Central memory CD8-positive, alpha-beta T cell (primary cell): ENCODE measurements around the gene ATP5IF1.

ENCODE experiments used
- ATAC-seq: fragments of 150-1000 bp; cut with Tn5 transposase; replicated peaks from 2 replicates; pipeline ENCODE4 v1.10.0; 2022; ENCODE audit warnings: mild to moderate bottlenecking, moderate FRiP score, moderate number of reproducible peaks; ENCODE audit not compliant: poor library complexity, severe bottlenecking; ENCODE audit errors: extremely low read depth
- DNase-seq, 2 donors: peaks; one replicate each; pipeline ENCODE4 v3.0.0; 2021; ENCODE audit warnings: low spot score in 2 of 2
- H3K27ac Mint-ChIP-seq: one replicate; pipeline ENCODE4 v1.8.0; 2022; ENCODE audit warnings: low read depth, mild to moderate bottlenecking, moderate library complexity, mixed read lengths
- H3K27me3 Mint-ChIP-seq: one replicate; pipeline ENCODE4 v1.8.0; 2022; ENCODE audit warnings: mixed read lengths
- H3K36me3 Mint-ChIP-seq: one replicate; pipeline ENCODE4 v1.8.0; 2022; ENCODE audit warnings: mild to moderate bottlenecking, moderate library complexity, mixed read lengths; ENCODE audit not compliant: insufficient read depth
- H3K4me1 Mint-ChIP-seq: one replicate; pipeline ENCODE4 v1.8.0; 2022; ENCODE audit warnings: mixed read lengths
- H3K4me3 Mint-ChIP-seq: one replicate; pipeline ENCODE4 v1.8.0; 2022; ENCODE audit warnings: mild to moderate bottlenecking, moderate library complexity, mixed read lengths
- H3K9me3 Mint-ChIP-seq: one replicate; pipeline ENCODE4 v1.8.0; 2022; ENCODE audit warnings: mixed read lengths

ATP5IF1 gene

GRCh38 chr1:28244549-28245251 lies 8.8 kb downstream of the ATP5IF1 start:
- peak overlapping the region; percentile 75 for H3K27ac Mint-ChIP-seq
- H3K36me3 Mint-ChIP-seq: peaks cover 13% of the 10 kb centered on the region
- no peak for ATAC-seq
- H3K27me3 Mint-ChIP-seq: no peaks in the 10 kb centered on the region
- H3K9me3 Mint-ChIP-seq: no peaks in the 10 kb centered on the region
- peak overlapping the region; percentile 62 for H3K4me3 Mint-ChIP-seq
- H3K4me1 Mint-ChIP-seq: peaks cover 48% of the 10 kb centered on the region
- no peak for DNase-seq

- H3K27me3 Mint-ChIP-seq: no peaks in the 10 kb centered on the region
- DNase-seq (peak in 1 of 2 donors; percentile 65), ATAC-seq (peak; percentile 55)
- peaks cover 48% of the 10 kb centered on the region for H3K4me1 Mint-ChIP-seq
- H3K27ac Mint-ChIP-seq: peak overlapping the region; percentile 99
- no peaks in the 10 kb centered on the region for H3K9me3 Mint-ChIP-seq
- H3K4me3 Mint-ChIP-seq: peak overlapping the region; percentile 83
- peaks cover 6% of the 10 kb centered on the region for H3K36me3 Mint-ChIP-seq
These were observed 10.5 kb downstream of the ATP5IF1 start for GRCh38 chr1:28246427-28246832.

- H3K27me3 Mint-ChIP-seq: no peaks in the 10 kb centered on the region
- H3K9me3 Mint-ChIP-seq: no peaks in the 10 kb centered on the region
- DNase-seq (no peak), ATAC-seq (no peak)
- peaks cover 48% of the 10 kb centered on the region for H3K4me1 Mint-ChIP-seq
- H3K36me3 Mint-ChIP-seq: peaks cover 6% of the 10 kb centered on the region
- H3K27ac Mint-ChIP-seq: peak overlapping the region; percentile 99
- H3K4me3 Mint-ChIP-seq: peak overlapping the region; percentile 83
These were observed 11.8 kb downstream of the ATP5IF1 start for GRCh38 chr1:28247612-28248272.

- H3K4me1 Mint-ChIP-seq: peaks cover 48% of the 10 kb centered on the region
These were observed 12.5 kb downstream of the ATP5IF1 start for GRCh38 chr1:28248273-28249012.

GRCh38 chr1:28249013-28249865 lies 13.3 kb downstream of the ATP5IF1 start:
- ATAC-seq: no peak
- peaks cover 6% of the 10 kb centered on the region for H3K36me3 Mint-ChIP-seq
- peaks cover 40% of the 10 kb centered on the region for H3K4me1 Mint-ChIP-seq
- no peaks in the 10 kb centered on the region for H3K9me3 Mint-ChIP-seq
- no peaks in the 10 kb centered on the region for H3K27me3 Mint-ChIP-seq
- no peak for DNase-seq
- peak overlapping the region; percentile 99 for H3K27ac Mint-ChIP-seq
- H3K4me3 Mint-ChIP-seq: peak overlapping the region; percentile 83

More at GRCh38 chr1:28248273-28249012, 12.5 kb downstream of the ATP5IF1 start:
- Mint-ChIP-seq H3K4me3 (peak overlapping the region; percentile 83), H3K36me3 (peaks cover 6% of the 10 kb centered on the region), H3K9me3 (no peaks in the 10 kb centered on the region), H3K27ac (peak overlapping the region; percentile 99), H3K27me3 (no peaks in the 10 kb centered on the region)
- ATAC-seq (no peak), DNase-seq (peak; percentile 73 to 74)

GRCh38 chr1:28249866-28250295 lies 14.0 kb downstream of the ATP5IF1 start:
- Mint-ChIP-seq H3K36me3 (peaks cover 6% of the 10 kb centered on the region), H3K4me3 (no peak overlapping the region)

GRCh38 chr1:28256197-28256827 lies 20.4 kb downstream of the ATP5IF1 start:
- H3K4me1 Mint-ChIP-seq: peaks cover 38% of the 10 kb centered on the region
- H3K36me3 Mint-ChIP-seq: peaks cover 13% of the 10 kb centered on the region
- peak overlapping the region; percentile 68 for H3K4me3 Mint-ChIP-seq
- DNase-seq: peak in 1 of 2 donors; percentile 30
- peak; percentile 72 for ATAC-seq
- no peaks in the 10 kb centered on the region for H3K27me3 Mint-ChIP-seq
- H3K9me3 Mint-ChIP-seq: no peaks in the 10 kb centered on the region
- H3K27ac Mint-ChIP-seq: peak overlapping the region; percentile 3

More at GRCh38 chr1:28249866-28250295, 14.0 kb downstream of the ATP5IF1 start:
- ATAC-seq: no peak
- DNase-seq: no peak
- peaks cover 36% of the 10 kb centered on the region for H3K4me1 Mint-ChIP-seq
- H3K9me3 Mint-ChIP-seq: no peaks in the 10 kb centered on the region
- H3K27ac Mint-ChIP-seq: no peak overlapping the region
- no peaks in the 10 kb centered on the region for H3K27me3 Mint-ChIP-seq

GRCh38 chr1:28257736-28258135 lies 21.8 kb downstream of the ATP5IF1 start:
- peaks cover 42% of the 10 kb centered on the region for H3K4me1 Mint-ChIP-seq
- H3K9me3 Mint-ChIP-seq: no peaks in the 10 kb centered on the region
- peaks cover 13% of the 10 kb centered on the region for H3K36me3 Mint-ChIP-seq
- DNase-seq: no peak
- H3K4me3 Mint-ChIP-seq: peak overlapping the region; percentile 68
- H3K27ac Mint-ChIP-seq: peak overlapping the region; percentile 26
- no peak for ATAC-seq
- H3K27me3 Mint-ChIP-seq: no peaks in the 10 kb centered on the region

GRCh38 chr1:28258628-28259251 lies 22.8 kb downstream of the ATP5IF1 start:
- peaks cover 47% of the 10 kb centered on the region for H3K4me1 Mint-ChIP-seq

GRCh38 chr1:28259252-28259933 lies 23.5 kb downstream of the ATP5IF1 start, which contains the start of gene SESN2:
Gene SESN2, plus strand, starts transcription at chr1:28259518. Its CDS starts 330 bp downstream, at chr1:28259848.
- Mint-ChIP-seq H3K27ac (peak within 1 kb of the TSS; percentile 26), H3K9me3 (no peaks in the 10 kb centered on the region), H3K4me1 (peaks cover 47% of the 10 kb centered on the region), H3K4me3 (peak within 1 kb of the TSS; percentile 68), H3K36me3 (peaks cover 13% of the 10 kb centered on the region), H3K27me3 (no peaks in the 10 kb centered on the region)
- DNase-seq (peak; percentile 98 to 99), ATAC-seq (peak; percentile 87)

More at GRCh38 chr1:28258628-28259251, 22.8 kb downstream of the ATP5IF1 start:
- no peaks in the 10 kb centered on the region for H3K27me3 Mint-ChIP-seq
- H3K4me3 Mint-ChIP-seq: peak overlapping the region; percentile 68
- ATAC-seq (no peak), DNase-seq (no peak)
- H3K36me3 Mint-ChIP-seq: peaks cover 13% of the 10 kb centered on the region
- no peaks in the 10 kb centered on the region for H3K9me3 Mint-ChIP-seq
- peak overlapping the region; percentile 26 for H3K27ac Mint-ChIP-seq
